NCI-H2029 (cell line): Measurements from ENCODE around the gene MISP3.
A peak's percentile ranks its signal among the peaks of the same experiment; 100 is the strongest.

Experiments
- DNase-seq: peaks from one replicate; lab custom pipeline; 2025; lab: John Stamatoyannopoulos, UW

The MISP3 gene

DNA sequence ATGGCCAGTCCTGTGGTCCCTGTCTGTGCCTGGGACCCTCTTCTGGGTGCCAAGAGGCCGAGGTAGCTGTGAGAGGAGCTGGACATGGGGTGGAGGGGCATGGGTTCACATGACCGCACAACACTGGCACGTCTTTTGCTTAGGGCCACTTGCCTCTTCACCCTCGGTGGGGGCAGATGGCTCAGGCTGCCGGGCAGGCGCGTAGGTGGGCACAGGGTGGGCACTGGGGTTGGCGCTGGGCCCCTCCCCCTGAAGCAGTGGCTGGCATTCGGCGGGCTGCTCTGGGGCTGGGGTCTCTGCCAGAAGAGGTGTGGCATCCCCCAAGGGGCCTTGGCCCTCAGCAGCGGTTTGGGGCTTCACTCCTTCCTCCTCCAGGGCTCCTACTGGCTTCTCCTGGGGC is 19.1 kb upstream of the MISP3 start:
- no peak for DNase-seq

- DNase-seq, result no peak
Measured at GRCh38 chr19:14054099-14054498, 18.5 kb upstream of the MISP3 start.

DNA sequence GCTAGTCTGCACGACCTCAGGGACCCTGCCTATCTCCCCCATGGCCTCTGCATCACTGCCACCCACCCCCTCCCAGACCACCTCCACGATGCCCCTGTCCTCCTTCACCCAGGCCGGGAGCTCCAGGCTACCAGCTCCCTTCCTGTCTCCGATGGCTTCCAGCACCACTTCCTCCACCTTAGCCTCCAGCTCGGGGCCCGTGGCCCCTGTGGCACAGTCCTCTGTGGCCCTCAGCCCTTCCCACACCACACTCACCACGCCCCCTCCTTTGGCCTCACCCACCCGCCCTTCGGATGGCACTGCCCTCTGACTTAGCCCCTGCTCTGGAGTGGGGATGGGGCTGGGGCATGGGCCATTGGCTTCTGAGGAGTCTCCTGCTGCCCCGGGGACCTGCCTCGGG is 17.9 kb upstream of the MISP3 start:
- DNase-seq, result no peak

DNA sequence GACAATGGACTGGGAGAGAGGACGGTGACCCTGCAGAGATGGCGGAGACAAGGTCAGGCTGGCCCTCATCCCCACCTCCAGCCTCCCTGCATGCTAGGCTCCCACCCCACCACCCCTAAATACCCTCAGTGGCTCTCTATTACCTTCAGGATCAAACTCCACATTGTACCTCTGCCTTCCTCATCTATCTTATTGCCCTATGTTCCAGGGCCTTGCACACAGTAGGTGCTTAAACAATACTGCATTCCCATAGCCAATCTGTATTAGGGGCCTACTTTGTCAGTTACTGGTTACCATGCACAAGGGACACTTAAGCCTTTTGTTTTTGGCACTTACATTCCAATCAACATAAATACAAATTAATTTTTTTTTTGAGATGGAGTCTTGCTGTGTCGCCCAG is 17.2 kb upstream of the MISP3 start:
- DNase-seq, result no peak

DNA sequence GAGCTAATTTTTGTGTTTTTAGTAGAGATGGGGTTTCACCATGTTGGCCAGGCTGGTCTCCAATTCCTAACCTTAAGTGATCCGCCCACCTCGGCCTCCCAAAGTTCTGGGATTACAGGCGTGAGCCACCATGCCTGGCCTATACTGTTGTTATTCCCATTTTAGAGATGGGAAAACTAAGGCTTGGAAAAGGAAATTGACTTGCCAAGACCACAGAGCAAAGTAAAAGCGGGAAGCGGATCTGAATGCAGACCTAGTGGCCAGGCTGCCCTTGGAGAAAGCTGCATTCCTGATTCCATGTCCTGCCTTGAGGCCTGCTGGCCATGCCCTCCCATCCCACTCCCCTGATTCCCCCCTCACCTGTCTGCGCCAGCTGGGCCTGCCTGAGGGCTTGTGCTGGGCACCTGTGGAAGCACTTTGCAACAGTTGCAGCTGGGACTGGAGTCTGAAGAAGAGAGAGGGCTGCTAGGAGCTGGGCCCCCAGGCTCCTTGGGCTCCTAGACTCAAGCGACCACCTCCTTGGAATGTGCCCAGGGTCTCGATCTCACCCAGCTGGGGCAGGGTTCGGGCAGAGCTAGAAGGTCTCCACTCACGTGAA is 16.4 kb upstream of the MISP3 start:
- DNase-seq, result no peak

DNA sequence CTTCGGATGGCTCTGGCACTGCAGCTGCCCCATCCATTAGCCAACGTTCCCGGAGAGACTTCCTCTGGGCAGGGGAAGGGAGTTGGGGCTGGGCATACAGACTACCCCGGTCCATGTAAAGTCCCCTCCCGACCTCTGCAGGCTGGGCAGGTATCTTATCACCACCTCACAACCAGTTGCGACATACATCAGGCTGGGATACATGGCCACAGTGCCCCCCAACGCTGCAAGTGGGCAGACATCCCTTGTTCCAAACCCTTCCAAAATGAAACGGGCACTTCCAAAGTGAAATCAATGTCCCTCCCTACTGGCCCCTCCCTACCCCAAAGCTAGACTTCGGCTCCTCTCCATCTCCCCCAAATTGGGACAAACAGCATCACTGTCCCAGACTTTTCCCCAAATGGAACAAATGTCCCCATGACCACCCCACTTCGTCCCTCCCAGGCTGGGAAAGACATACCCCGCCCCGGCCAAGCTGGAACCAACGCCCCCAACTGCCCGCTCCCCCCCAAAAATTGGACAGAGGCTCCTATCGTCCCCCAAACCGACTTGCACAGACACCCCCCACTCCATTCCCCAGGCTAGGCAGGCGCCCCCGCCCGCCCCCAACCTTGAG is 15.7 kb upstream of the MISP3 start:
- DNase-seq, result no peak

DNA sequence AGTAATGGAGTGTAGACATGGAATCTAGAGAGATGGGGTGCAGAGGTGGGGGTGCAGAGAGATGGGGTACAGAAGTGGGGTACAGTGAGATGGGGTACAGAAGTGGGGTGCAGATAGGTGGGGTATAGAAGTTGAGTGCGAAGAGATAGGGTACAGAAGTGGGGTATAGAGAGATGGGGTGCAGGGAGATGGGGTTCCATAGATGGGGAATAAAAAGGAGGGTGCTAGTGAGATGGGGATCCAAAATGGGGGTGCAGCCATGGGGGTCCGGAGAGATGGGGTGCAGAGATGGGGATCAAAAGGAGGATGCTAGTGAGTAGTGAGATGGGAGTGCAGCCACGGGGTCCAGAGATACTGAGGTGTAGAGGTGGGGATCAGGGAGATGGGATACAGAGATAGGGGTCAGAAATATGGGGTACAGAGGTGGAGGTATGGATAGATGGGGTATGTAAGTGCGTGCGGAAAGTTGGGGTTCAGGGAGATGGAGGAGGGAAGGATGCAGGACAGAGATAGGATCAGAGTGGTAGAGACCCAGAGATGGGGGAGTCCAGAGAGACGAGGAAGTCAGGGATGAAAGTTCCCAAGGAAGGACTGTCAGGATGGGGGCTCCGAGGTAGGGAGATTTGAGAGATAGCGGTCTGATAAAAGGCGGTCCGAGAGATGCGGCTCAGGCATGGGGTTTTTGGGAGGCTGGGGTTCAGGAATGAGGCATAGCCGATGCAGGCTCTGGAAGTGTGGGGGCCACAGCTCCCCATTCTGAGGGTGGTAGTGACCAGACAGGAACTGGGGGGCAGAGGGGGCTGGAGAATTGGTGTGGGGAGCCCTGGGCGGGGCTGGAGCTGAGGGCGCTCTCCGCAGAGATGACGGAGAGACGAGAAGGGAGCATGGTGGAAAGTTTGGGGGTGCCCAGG is 14.1 kb upstream of the MISP3 start:
- DNase-seq, result no peak

DNA sequence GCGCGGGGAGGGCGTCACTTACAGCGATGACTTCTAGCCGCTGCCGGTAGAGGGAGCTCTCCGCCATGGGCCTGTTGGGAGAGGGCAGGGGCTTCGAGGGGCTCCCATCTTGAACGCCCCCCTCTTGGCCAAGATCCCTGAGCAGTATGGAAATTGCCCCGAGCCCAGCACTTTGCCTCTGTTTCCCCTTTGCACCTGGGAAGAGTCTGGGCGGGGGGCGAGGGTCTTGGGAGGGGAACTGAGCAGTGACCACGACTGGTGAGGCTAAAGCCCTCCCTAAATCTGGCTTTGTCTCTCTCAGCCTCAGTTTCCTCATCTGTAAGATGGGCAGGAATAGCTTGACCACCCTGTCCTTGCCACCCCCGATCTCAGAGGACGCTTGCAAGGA is 13.5 kb upstream of the MISP3 start:
- DNase-seq, result no peak

GRCh38 chr19:14059652-14060155 is 12.9 kb upstream of the MISP3 start:
- no peak for DNase-seq

DNA sequence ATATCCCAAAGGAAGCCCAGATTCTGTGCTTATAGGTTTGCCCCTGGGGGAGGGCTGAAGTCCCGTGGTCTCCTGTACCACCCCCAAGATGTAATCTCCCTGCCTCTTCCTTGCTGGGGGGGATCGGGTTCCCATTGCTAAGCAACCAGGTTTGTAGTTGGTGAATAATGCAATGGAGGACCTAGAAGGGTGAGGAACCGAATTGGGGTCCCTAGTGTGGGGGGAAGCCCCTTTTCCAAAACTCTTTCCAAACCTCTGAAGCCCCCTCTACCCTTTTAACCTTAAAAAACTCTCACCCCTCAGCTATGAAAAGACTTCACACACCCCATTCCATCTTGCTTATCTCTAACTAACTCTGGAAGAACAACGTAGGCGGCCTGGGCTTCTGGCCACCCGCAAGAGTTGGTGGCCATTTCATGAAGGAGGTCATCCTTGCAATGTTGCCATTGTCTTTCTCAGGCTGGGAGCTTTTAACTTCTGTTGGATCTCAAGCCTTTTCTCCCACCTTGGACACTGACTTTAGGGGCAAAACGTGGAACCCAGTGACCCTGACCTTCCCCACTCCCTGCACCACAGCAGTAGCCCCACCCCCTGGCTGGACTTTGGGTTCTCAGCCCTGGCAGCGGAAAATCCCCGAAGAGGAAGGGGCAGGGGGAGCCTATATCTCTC is 11.4 kb upstream of the MISP3 start:
- DNase-seq, result no peak

DNA sequence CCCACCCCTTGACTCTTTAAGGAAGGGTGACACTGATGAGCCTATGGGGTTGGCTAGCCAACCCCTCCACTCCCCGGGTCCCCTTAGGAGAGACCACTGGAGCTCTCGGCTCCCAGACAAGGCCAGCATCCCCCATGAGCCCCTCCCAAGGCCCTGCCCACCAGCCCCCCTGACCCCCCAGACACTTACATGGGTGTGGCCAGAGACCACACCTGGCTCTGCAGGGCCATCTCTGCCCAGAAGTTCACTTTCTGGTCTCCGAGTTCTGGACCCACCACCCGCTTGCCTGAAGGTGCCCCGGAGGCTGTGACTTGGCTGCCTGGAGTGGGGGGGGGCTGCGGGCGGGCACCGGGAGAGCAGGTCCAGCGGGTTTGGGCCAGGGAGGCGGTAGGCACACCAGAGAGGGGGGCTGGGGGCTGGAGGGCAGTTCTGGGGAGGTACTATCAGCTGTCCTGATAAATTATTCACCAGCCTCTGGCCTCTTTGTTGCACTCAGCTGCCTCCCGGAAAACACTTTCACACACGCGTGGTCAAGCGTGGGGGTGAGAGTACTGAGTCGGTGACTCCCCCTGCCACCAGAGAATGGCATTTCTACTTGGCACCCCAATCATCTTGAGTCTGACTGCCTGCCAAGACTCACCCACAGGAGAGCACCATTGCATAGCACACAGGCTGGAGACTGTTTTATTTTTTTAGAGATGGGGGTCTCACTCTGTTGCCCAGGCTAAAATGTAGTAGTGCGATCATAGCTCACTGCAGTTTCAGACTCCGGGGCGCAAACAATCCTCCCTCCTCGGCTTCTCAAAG is 10.6 kb upstream of the MISP3 start, which contains the start of gene PALM3:
PALM3 (minus strand) TSS at position 326 of the 807 bp plus-strand sequence; CDS start at position 230, 96 bp downstream.
- DNase-seq, result no peak

DNA sequence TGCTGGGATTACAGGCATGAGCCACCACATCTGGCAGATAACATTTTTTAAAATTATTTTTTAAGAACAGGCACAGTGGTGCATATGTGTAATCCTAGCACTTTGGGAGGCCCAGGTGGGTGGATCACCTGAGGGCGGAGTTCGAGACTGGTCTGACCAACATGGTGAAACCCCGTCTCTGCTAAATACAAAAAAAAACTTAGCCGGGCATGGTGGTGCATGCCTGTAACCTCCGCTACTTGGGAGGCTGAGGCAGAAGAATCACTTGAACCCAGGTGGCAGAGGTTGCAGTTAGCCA is 10.1 kb upstream of the MISP3 start:
- no peak for DNase-seq

- no peak for DNase-seq
Measured at GRCh38 chr19:14063105-14063504, 9.5 kb upstream of the MISP3 start.

DNA sequence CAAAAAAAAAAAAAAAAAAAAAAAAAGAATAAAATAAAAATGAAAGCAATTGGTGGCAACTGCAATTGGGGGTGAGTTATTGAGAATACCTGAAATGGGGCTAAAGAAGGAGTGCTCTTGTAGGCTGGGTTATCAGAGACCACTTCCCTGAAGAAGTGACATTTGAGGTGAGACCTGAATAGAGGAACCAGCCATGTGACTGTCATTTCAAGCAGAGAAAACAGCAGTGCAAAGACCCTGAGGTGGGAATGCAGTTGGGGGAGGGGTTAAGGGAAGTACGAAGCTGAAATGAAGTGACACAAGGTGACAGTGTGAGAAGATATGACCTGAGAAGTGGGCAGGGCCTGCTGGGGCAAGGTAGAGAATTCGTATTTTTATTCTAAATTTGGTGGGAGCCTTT is 6.5 kb upstream of the MISP3 start:
- no peak for DNase-seq

DNA sequence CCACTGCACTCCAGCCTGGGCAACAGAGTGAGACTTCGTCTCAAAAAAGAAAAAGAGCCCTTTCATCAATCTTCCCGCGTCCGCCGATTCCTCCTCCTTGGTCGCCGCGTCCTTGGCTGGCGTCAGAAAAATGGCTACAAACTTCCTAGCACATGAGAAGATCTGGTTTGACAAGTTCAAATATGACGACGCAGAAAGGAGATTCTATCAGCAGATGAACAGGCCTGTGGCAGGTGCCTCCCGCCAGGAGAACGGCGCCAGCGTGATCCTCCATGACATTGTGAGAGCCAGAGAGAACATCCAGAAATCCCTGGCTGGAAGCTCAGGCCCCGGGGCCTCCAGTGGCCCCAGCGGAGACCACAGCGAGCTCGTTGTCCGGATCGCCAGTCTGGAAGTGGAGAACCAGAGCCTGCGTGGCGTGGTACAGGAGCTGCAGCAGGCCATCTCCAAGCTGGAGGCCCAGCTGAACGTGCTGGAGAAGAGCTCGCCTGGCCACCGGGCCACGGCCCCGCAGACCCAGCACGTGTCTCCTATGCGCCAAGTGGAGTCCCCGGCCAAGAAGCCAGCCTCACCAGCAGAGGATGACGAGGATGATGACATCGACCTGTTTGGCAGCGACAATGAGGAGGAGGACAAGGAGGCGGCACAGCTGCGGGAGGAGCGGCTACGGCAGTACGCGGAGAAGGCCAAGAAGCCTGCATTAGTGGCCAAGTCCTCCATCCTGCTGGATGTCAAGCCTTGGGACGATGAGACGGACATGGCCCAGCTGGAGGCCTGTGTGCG is 2.1 kb upstream of the MISP3 start:
- no peak for DNase-seq

DNA sequence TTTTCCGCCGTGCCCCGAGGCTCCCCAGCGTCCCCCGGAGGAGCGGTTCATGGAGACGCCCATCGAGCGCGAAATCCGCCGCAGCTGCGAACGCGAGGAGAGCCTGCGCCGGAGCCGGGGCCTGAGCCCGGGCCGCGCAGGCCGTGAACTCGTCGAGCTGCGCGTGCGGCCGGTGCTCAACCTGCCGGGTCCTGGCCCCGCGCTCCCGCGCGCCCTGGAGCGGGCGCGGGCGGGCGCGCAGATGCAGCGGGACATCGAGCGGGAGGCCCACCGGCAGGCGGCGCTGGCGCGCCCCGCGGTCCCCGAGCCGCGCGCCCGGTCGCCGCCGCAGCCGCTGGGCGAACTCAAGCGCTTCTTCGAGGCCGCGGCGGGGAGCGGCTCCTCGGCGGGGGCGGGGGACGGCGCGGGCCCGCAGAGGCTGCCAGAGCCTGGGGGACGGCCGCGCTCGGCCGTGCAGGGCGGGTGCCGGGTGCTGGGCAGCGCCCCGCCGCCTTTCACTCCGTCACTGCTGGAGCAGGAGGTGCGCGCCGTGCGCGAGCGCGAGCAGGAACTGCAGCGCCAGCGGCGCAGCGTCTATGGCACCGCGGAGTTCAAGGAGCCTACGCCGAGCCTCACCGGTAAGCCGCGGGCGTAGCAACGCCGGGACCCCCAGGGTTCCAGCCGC is 807 bp downstream of the MISP3 start:
- DNase-seq, result peak; percentile 51

- DNase-seq, result no peak
Measured at GRCh38 chr19:14073925-14074838, 1.6 kb downstream of the MISP3 start.

GRCh38 chr19:14078411-14078810 is 5.8 kb downstream of the MISP3 start:
- no peak for DNase-seq
